ENCODE data around the gene CCDC188. TPM values are rescaled to one million over a fixed set of nuclear protein-coding genes. Genes with fewer than 3 reads are reported as not detected.

Gene CCDC188
- total and polyA plus RNA-seq, 4 donors: 0.63 to 4.0 (median 1.4) TPM

GRCh38 chr22:20102203-20102780 lies 48.6 kb downstream of the CCDC188 start:
- no peak overlapping the region for H3K9ac ChIP-seq (ENCODE audit: insufficient read depth in 1 of 2, low read length in 2 of 2)
- no peaks in the 10 kb centered on the region for H3K27me3 ChIP-seq (ENCODE audit: control insufficient read depth in 3 of 3, insufficient read depth in 3 of 3, low read length in 2 of 3)
- H3K27ac ChIP-seq (ENCODE audit: low read depth in 1 of 2, low read length in 1 of 2): no peak overlapping the region
- H3K9me3 ChIP-seq (ENCODE audit: control insufficient read depth in 4 of 4, insufficient read depth in 3 of 4, low read length in 3 of 4): no peaks in the 10 kb centered on the region
- no peaks in the 10 kb centered on the region for H3K4me1 ChIP-seq (ENCODE audit: control insufficient read depth in 5 of 5, insufficient read depth in 5 of 5, low read length in 5 of 5)
- H3K4me3 ChIP-seq: no peak overlapping the region
- peaks cover 16 to 60% (median 30%) of the 10 kb centered on the region in 4 donors for H3K36me3 ChIP-seq (ENCODE audit: control insufficient read depth in 4 of 4, insufficient read depth in 4 of 4, low read length in 4 of 4)
- no peak for ATAC-seq (ENCODE audit: insufficient read depth, low FRiP score)
- TF ChIP-seq, protein P1, sequence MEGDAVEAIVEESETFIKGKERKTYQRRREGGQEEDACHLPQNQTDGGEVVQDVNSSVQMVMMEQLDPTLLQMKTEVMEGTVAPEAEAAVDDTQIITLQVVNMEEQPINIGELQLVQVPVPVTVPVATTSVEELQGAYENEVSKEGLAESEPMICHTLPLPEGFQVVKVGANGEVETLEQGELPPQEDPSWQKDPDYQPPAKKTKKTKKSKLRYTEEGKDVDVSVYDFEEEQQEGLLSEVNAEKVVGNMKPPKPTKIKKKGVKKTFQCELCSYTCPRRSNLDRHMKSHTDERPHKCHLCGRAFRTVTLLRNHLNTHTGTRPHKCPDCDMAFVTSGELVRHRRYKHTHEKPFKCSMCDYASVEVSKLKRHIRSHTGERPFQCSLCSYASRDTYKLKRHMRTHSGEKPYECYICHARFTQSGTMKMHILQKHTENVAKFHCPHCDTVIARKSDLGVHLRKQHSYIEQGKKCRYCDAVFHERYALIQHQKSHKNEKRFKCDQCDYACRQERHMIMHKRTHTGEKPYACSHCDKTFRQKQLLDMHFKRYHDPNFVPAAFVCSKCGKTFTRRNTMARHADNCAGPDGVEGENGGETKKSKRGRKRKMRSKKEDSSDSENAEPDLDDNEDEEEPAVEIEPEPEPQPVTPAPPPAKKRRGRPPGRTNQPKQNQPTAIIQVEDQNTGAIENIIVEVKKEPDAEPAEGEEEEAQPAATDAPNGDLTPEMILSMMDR (IDR thresholded peaks at IDR 0.05; ENCODE audit: control extremely low read depth, extremely low read depth): no peak
- 94 to 95% methylated on average over 12 of the region's 12 CpGs for WGBS, 2 donors
- DNase-seq: no peak

DNA sequence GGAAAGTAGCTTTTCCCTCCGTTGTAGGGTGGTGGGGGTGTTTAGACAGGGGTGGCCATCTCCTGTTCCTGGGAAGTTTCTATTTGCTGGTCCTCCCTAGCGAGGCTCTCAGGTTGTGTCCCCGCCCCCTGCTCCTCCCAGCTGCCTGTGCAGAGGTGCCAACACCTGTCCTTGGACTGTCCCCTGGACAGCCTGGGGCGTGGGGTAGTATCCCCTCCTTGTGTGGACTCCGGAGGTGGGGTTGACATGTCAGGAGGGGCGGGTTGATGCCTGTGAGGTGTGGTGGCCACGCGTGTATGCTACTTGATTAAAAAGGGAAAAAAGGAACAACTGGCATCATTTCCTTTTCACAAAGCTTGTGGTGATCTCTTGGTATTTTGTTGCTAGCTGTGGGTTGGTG lies 49.2 kb downstream of the CCDC188 start:
- Histone ChIP-seq H3K4me1 (ENCODE audit: control insufficient read depth in 5 of 5, insufficient read depth in 5 of 5, low read length in 5 of 5) (no peaks in the 10 kb centered on the region), H3K27me3 (ENCODE audit: control insufficient read depth in 3 of 3, insufficient read depth in 3 of 3, low read length in 2 of 3) (no peaks in the 10 kb centered on the region), H3K9ac (ENCODE audit: insufficient read depth in 1 of 2, low read length in 2 of 2) (no peak overlapping the region), H3K4me3 (no peak overlapping the region), H3K36me3 (ENCODE audit: control insufficient read depth in 4 of 4, insufficient read depth in 4 of 4, low read length in 4 of 4) (peaks cover 16 to 53% (median 28%) of the 10 kb centered on the region in 4 donors), H3K27ac (ENCODE audit: low read depth in 1 of 2, low read length in 1 of 2) (no peak overlapping the region), H3K9me3 (ENCODE audit: control insufficient read depth in 4 of 4, insufficient read depth in 3 of 4, low read length in 3 of 4) (peaks cover 0 to under 1% (median 0%) of the 10 kb centered on the region in 4 donors)
- DNase-seq: no peak
- TF ChIP-seq, protein P1 (IDR thresholded peaks at IDR 0.05; ENCODE audit: control extremely low read depth, extremely low read depth): no peak
- no peak for ATAC-seq (ENCODE audit: insufficient read depth, low FRiP score)
- WGBS, 2 donors: 67 to 80% methylated on average over 8 of the region's 8 CpGs

DNA sequence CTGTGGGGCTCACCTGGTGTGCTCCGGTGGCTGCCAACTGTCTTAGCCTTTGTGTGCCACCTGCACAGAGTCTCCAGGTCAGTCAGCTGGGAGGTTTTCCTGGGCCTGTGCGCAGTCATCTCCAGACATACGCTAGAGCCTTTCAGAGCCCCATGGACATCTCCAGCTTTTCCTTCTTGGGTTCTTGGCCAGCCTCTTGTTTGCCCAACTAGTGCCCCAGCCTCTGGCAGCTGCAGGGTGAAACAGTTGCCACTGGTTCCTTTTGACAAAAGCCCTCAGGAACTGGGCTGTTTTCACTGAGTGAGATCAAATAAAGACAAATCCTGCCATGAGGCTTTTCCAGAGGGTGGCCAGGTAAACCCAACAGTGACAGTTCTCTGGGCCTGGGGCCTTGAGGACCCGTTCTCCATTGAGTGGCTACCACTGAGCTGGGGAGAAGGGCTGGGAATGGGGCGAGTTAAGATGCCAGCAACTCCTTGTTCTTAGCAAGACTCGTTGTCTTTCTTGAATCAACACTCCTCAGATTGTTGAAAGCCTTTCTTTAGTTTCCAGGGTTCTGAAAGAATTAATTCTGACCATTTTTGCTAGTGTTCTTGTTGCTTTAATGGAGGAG lies 51.6 kb downstream of the CCDC188 start:
- no peak for ATAC-seq (ENCODE audit: insufficient read depth, low FRiP score)
- H3K9ac ChIP-seq (ENCODE audit: insufficient read depth in 1 of 2, low read length in 2 of 2): no peak overlapping the region
- H3K4me1 ChIP-seq (ENCODE audit: control insufficient read depth in 5 of 5, insufficient read depth in 5 of 5, low read length in 5 of 5): no peaks in the 10 kb centered on the region
- no peak overlapping the region for H3K4me3 ChIP-seq
- no peak for DNase-seq
- H3K27ac ChIP-seq (ENCODE audit: low read depth in 1 of 2, low read length in 1 of 2): no peak overlapping the region
- 91 to 95% methylated on average over 6 of the region's 6 CpGs for WGBS, 2 donors
- peaks cover 34 to 44% (median 40%) of the 10 kb centered on the region in 4 donors for H3K36me3 ChIP-seq (ENCODE audit: control insufficient read depth in 4 of 4, insufficient read depth in 4 of 4, low read length in 4 of 4)
- peaks cover 0 to 9% (median 1%) of the 10 kb centered on the region in 4 donors for H3K9me3 ChIP-seq (ENCODE audit: control insufficient read depth in 4 of 4, insufficient read depth in 3 of 4, low read length in 3 of 4)
- TF ChIP-seq, protein P1 (IDR thresholded peaks at IDR 0.05; ENCODE audit: control extremely low read depth, extremely low read depth): no peak
- no peaks in the 10 kb centered on the region for H3K27me3 ChIP-seq (ENCODE audit: control insufficient read depth in 3 of 3, insufficient read depth in 3 of 3, low read length in 2 of 3)

Small RNA genes within 50 kb of the gene (small RNA-seq; reads per million reads assigned to genes)
- 0.08 reads per million for gene MIR6816 (ENCODE audit: low replicate concordance)
- gene RF00599 (ENCODE audit: low replicate concordance): not detected

Other genes with a start within 250 kb of the CCDC188 start
- 100 to 1,000 TPM; 147 to 218 TPM for gene COMT, start 209.3 kb downstream of the CCDC188 start, total RNA-seq
- 100 to 1,000 TPM; 198 to 272 TPM for gene COMT, start 209.3 kb downstream of the CCDC188 start, polyA plus RNA-seq
- gene TXNRD2, start 209.2 kb downstream of the CCDC188 start, total RNA-seq: 10 to 100 TPM; 20.3 to 41.1 TPM
- gene TXNRD2, start 209.2 kb downstream of the CCDC188 start, polyA plus RNA-seq: 10 to 100 TPM; 23.3 to 59.2 TPM
- gene ARVCF, start 134.2 kb downstream of the CCDC188 start, total RNA-seq: 10 to 100 TPM; 20.5 to 23.4 TPM
- gene ARVCF, start 134.2 kb downstream of the CCDC188 start, polyA plus RNA-seq: 10 to 100 TPM in 1 of 2 donors, 1 to 10 TPM in 1; 10.0 to 12.7 TPM
- 10 to 100 TPM; 20.7 to 48.8 TPM for gene TANGO2, start 129.9 kb downstream of the CCDC188 start, total RNA-seq
- 10 to 100 TPM; 28.2 to 40.0 TPM for gene TANGO2, start 129.9 kb downstream of the CCDC188 start, polyA plus RNA-seq
- 10 to 100 TPM; 34.7 to 38.4 TPM for gene DGCR8, start 70.8 kb downstream of the CCDC188 start, total RNA-seq
- 10 to 100 TPM; 13.2 to 17.6 TPM for gene DGCR8, start 70.8 kb downstream of the CCDC188 start, polyA plus RNA-seq
- gene RANBP1, start 35.0 kb downstream of the CCDC188 start, total RNA-seq: 10 to 100 TPM; 81.5 to 84.8 TPM
- gene RANBP1, start 35.0 kb downstream of the CCDC188 start, polyA plus RNA-seq: 100 to 1,000 TPM in 1 of 2 donors, 10 to 100 TPM in 1; 72.9 to 119 TPM
- gene TRMT2A, start 33.8 kb downstream of the CCDC188 start, total RNA-seq: 10 to 100 TPM; 37.5 to 62.4 TPM
- gene TRMT2A, start 33.8 kb downstream of the CCDC188 start, polyA plus RNA-seq: 10 to 100 TPM; 48.3 to 71.1 TPM
- gene ZDHHC8, start 19.3 kb downstream of the CCDC188 start, total RNA-seq: 10 to 100 TPM; 29.1 to 75.1 TPM
- gene ZDHHC8, start 19.3 kb downstream of the CCDC188 start, polyA plus RNA-seq: 10 to 100 TPM; 28.4 to 41.9 TPM
- gene RTN4R, start 117.3 kb upstream of the CCDC188 start, total RNA-seq: 1 to 10 TPM; 2.6 to 7.8 TPM
- gene RTN4R, start 117.3 kb upstream of the CCDC188 start, polyA plus RNA-seq: 1 to 10 TPM; 3.0 to 5.6 TPM
- 10 to 100 TPM; 38.7 to 42.8 TPM for gene DGCR6L, start 169.0 kb upstream of the CCDC188 start, total RNA-seq
- 10 to 100 TPM; 42.3 to 86.0 TPM for gene DGCR6L, start 169.0 kb upstream of the CCDC188 start, polyA plus RNA-seq
- gene ZNF74, start 243.1 kb upstream of the CCDC188 start, total RNA-seq: 10 to 100 TPM; 12.0 to 17.6 TPM
- 1 to 10 TPM; 4.1 to 5.2 TPM for gene ZNF74, start 243.1 kb upstream of the CCDC188 start, polyA plus RNA-seq